Thoracic aorta (tissue), 2 donors: ENCODE results near the gene MESP2. TPM values are rescaled to one million over a fixed set of nuclear protein-coding genes. Genes with fewer than 3 reads are reported as not detected.

Source experiments
- ATAC-seq: fragments of 150-250 bp; one replicate; pipeline ENCODE4 v1.8.0; 2017; ENCODE audit warnings: low read depth; ENCODE audit not compliant: insufficient number of reproducible peaks, low FRiP score
- DNase-seq: peaks from one replicate; pipeline ENCODE4 v3.0.0-alpha.2; 2020; ENCODE audit warnings: low spot score
- H3K27ac ChIP-seq, 2 donors: fragments of 200-600 bp; sonication (generic); 1 replicate in 1 of 2; 2 replicates in 1 of 2; pipeline ENCODE4 v1.5.1; 2016; ENCODE audit warnings: mild to moderate bottlenecking in 2 of 2, moderate library complexity in 2 of 2
- H3K27me3 ChIP-seq: fragments of 200-600 bp; sonication (generic); replicated peaks from 2 replicates; pipeline ENCODE4 v1.6.0; 2016; ENCODE audit warnings: mild to moderate bottlenecking; ENCODE audit not compliant: insufficient read depth
- H3K36me3 ChIP-seq: fragments of 200-600 bp; sonication (generic); one replicate; pipeline ENCODE4 v1.5.1; 2016
- H3K4me1 ChIP-seq, 2 donors: fragments of 200-600 bp; sonication (generic); 1 replicate in 1 of 2; 2 replicates in 1 of 2; pipeline versions ENCODE4 v1.5.1 to v1.6.0; 2016; ENCODE audit warnings: low read depth in 2 of 2, mild to moderate bottlenecking in 1 of 2; ENCODE audit not compliant: control insufficient read depth in 1 of 2
- H3K4me3 ChIP-seq: fragments of 200-600 bp; sonication (generic); 2 replicates; pipeline ENCODE4 v1.5.1; 2016; ENCODE audit warnings: mild to moderate bottlenecking
- H3K9me3 ChIP-seq: fragments of 200-600 bp; sonication (generic); 2 replicates; pipeline ENCODE4 v1.5.1; 2016
- CTCF ChIP-seq: fragments of 200-600 bp; sonication (generic); IDR thresholded peaks from one replicate; pipeline ENCODE4 v1.5.1; 2019; ENCODE audit warnings: antibody characterized with exemption
- total RNA-seq, 2 donors: library from RNA; depleted of rRNA; stranded (reverse); fragments of >200 nt; gene quantifications; one replicate each; pipeline versions ENCODE4 v1.1.0 to v1.2.3, GENCODE V29; 2016

The MESP2 gene
- total RNA-seq, 2 donors from 2014 or later = 1.8 TPM; not detected in 1

- H3K27ac ChIP-seq = no peak overlapping the region
- H3K9me3 ChIP-seq = no peaks in the 10 kb centered on the region
- no peak for TF ChIP-seq CTCF
- no peak for DNase-seq
- H3K27me3 ChIP-seq = peaks cover 6% of the 10 kb centered on the region
- no peak for ATAC-seq
- no peaks in the 10 kb centered on the region for H3K36me3 ChIP-seq
- H3K4me3 ChIP-seq = no peak overlapping the region
- H3K4me1 ChIP-seq = peaks cover 5 to 6% of the 10 kb centered on the region in 2 donors
These were observed 36.8 kb downstream of the MESP2 start for GRCh38 chr15:89812847-89813320.

GRCh38 chr15:89813381-89814111 is 37.4 kb downstream of the MESP2 start:
- Histone ChIP-seq H3K9me3 (no peaks in the 10 kb centered on the region), H3K4me3 (peak overlapping the region; percentile 72), H3K27me3 (peaks cover 6% of the 10 kb centered on the region), H3K4me1 (peaks cover 5 to 6% of the 10 kb centered on the region in 2 donors), H3K36me3 (no peaks in the 10 kb centered on the region), H3K27ac (no peak overlapping the region)
- TF ChIP-seq CTCF = no peak
- ATAC-seq = no peak
- DNase-seq = no peak

GRCh38 chr15:89814112-89814742 is 38.1 kb downstream of the MESP2 start:
- TF ChIP-seq CTCF = no peak
- Histone ChIP-seq H3K9me3 (no peaks in the 10 kb centered on the region), H3K4me1 (peaks cover 2 to 5% of the 10 kb centered on the region in 2 donors), H3K27me3 (peaks cover 6% of the 10 kb centered on the region), H3K4me3 (peak overlapping the region; percentile 72), H3K27ac (no peak overlapping the region), H3K36me3 (no peaks in the 10 kb centered on the region)
- ATAC-seq = no peak
- no peak for DNase-seq

GRCh38 chr15:89815769-89816168 is 39.6 kb downstream of the MESP2 start:
- TF ChIP-seq CTCF = no peak
- Histone ChIP-seq H3K27me3 (peaks cover 6% of the 10 kb centered on the region), H3K36me3 (no peaks in the 10 kb centered on the region), H3K27ac (no peak overlapping the region), H3K4me1 (peaks cover 0 to 3% of the 10 kb centered on the region in 2 donors), H3K4me3 (no peak overlapping the region), H3K9me3 (no peaks in the 10 kb centered on the region)
- ATAC-seq (no peak), DNase-seq (no peak)

- no peak for ATAC-seq
- H3K27ac ChIP-seq = no peak overlapping the region
- no peaks in the 10 kb centered on the region for H3K36me3 ChIP-seq
- H3K4me3 ChIP-seq = no peak overlapping the region
- DNase-seq = no peak
- H3K27me3 ChIP-seq = peaks cover 6% of the 10 kb centered on the region
- H3K9me3 ChIP-seq = no peaks in the 10 kb centered on the region
- H3K4me1 ChIP-seq = peaks cover 0 to 3% of the 10 kb centered on the region in 2 donors
- TF ChIP-seq CTCF = no peak
These were observed 41.7 kb downstream of the MESP2 start for GRCh38 chr15:89817701-89818280.
